H4 (cell line): ENCODE results near the gene B3GNT7. TPM values are rescaled to one million over a fixed set of nuclear protein-coding genes. Genes with fewer than 3 reads are reported as not detected.
"Not testable (repeated sequence)": the region's sequence is repeated elsewhere in the genome, so short reads cannot be mapped to it uniquely, and the experiment has no call there.

Source experiments
- DNase-seq: peaks from one replicate; pipeline ENCODE4 v3.0.0-alpha.2; 2015; ENCODE audit warnings: low spot score
- total RNA-seq: library from RNA; depleted of rRNA; stranded (reverse); fragments of >200 nt; shearing (Covaris generic); gene quantifications from 2 replicates; pipeline ENCODE4 v1.2.3, GENCODE V29; 2014; rRNA removed

Gene B3GNT7, protein sequence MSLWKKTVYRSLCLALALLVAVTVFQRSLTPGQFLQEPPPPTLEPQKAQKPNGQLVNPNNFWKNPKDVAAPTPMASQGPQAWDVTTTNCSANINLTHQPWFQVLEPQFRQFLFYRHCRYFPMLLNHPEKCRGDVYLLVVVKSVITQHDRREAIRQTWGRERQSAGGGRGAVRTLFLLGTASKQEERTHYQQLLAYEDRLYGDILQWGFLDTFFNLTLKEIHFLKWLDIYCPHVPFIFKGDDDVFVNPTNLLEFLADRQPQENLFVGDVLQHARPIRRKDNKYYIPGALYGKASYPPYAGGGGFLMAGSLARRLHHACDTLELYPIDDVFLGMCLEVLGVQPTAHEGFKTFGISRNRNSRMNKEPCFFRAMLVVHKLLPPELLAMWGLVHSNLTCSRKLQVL
- 0.06 TPM in 1 of 2 replicates, not detected in the other for total RNA-seq

DNA sequence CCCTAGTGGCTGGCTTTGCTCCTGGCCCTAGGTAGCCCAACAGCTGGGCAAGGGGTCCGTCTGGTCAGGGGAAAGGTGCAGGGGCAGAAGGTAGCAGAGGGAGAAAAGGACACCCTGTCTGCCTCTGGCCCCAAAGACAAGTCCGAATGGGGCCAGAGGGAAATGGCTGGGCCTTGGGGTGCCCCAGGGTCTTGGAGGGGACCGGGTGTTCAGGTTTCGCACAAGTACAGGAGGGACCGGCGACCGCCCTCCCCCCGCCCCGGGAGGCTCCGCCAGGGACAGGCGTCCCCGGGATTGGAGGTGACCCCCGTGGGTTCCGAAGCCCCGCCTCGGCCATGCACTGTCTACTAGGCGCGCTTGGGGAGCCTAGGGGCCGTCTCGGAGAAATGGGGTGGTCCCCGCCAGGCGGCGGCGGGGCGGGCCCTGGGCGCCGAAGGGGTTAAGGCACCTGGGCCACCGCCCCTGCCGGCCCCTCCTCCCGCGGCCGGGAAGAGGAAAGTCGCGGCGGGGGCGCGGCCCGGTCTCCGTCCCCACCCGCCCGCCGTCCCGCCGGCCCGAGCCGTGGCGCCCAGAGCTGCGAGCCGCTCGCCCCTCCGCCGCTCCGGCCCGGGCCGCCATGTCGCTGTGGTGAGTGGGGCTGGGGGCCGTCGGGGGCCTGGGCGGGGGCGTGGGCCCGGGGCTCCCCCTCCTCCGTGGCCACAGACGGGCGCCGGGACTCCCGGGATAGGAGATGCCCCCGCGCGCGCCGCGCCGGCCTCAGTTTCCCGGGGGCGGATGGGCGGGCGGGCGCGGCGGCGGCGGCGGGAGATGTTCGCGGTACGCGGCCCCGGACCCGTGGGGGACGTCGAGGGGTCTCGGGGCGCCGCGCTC, at the start of gene B3GNT7:
Gene B3GNT7 (plus strand): TSS at position 523 of the 870 bp plus-strand sequence. CDS start 94 bp downstream, at position 617.
- no peak for DNase-seq

DNA sequence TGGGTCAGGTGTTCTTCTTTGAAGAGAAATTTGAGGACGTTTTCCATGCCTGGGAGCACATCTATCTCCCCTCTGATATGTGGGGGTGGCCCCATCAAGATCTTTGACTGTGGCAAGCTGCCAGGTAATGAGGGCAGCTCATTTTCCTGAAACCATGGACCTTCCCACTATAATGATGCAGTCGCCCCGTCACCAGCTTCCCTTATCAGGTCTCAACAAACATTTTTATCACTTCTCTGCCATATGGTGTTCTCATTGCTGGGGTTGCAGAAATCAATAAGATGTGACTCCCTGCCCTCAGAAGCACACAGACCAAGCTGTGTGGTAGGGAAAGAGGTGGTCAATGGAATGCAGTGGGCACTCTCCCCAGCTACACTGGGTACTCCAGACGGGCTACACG, 48.4 kb upstream of the B3GNT7 start:
- no peak for DNase-seq

DNA sequence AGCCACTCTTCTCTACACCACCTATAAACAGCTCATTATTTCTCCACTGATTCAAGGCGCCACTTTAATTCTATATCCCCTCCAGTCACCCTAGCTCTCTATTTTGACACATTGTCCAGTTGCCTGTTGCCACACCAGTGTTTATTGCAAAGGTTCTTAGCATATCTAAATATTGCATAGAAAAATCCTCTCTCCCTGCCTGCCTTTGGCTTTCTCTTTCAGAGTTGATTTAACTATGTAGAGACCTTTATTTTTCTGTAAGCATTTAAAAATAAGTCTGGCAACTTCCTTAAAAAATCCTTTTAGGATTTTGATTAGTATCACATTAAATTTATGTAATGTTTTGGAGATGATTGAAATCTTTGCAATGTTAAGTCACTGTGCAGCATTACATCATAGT, 47.9 kb upstream of the B3GNT7 start:
- no peak for DNase-seq

DNA sequence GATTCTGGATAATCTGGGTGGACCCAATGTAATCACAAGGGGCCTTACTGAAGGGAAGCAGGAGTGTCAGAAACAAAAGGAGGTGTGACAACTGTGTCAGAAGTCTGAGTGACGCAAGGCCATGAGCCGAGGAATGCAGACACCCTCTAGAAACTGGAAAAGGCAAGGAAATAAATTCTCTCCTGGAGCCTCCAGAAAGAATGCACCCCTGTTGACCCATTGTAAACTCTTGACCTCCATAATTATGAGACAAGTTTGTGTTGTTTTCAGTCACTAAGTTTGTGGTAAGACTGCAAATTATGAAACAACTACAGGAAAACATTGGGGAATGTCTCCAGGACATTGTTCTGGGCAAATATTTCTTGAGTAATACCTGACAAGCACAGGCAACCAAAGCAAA, 47.3 kb upstream of the B3GNT7 start:
- DNase-seq, result no peak

DNA sequence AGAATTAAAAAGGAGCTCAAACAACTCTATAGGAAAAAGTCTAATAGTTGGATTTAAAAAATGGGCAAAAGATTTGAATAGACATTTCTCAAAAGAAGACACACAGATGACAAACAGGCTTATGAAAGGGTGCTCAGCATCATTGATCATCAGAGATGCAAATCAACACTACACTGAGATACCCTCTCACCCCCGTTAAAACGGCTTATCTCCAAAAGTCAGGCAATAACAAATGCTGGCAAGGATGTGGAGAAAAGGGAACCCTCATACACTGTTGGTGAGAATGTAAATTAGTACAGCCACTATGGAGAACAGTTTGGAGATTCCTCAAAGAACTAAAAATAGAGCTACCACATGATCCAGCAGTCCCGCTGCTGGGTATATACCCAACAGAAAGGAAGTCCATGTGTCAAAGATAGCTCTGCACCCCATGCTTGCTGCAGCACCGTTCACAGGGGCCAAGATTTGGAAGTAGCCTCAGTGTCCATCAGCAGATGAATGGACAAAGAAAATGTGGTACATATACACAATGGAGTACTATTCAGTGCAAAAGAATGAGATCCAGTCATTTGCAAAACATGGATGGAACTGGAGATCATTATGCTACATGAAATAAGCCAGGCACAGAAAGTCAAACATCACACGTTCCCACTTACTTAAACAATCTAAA, 46.7 kb upstream of the B3GNT7 start:
- DNase-seq, result no peak

DNA sequence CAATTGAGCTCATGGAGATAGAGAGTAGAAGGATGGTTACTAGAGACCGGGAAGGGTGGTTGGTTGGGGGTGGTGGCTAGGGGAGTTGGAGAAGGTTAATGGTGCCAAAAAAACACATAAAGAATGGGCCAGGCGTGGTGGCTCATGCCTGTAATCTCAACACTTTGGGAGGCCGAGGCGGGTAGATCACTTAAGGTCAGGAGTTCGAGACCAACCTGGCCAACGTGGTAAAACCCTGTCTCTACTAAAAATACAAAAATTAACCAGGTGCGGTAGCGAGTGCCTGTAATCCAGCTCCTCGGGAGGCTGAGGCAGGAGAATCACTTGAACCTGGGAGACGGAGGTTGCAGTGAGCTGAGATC, 46.2 kb upstream of the B3GNT7 start:
- DNase-seq, result not testable (repeated sequence)

DNA sequence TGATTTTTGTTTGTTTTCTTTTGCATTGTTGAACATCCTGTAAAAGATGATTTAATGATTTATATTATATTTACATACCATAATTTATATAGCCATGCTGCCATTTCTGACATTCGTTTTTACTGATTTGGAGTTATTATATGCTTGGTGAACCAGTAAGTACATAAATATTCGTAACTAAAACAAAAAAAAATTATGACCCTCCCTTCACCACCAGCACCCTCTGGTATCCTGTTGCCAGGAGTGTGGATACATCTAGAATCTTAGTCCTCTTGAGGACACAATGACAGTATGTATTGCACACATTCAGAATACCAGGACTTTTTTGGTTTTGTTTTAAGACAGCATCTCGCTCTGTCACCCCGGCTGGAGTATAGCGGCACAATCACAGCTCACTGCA, 43.9 kb upstream of the B3GNT7 start:
- DNase-seq, result no peak

DNA sequence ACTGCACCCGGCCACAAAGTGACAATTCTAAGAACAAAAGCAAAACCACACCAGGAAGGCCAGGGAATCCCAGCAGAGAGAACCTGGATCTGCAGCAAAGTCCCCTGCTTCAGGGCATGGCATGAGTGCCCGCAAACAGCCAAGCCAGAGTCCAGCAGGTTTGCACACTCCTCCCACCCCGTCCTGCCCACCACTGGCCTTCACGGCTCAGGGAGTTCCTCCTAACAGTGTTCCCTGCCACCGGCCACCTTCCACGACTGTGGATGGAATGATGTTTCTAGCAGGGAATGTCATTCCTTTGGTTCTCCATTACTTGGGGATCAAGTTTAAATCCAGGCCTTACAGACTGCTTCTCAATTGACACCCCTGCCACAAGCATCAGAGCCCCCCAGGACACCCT, 42.0 kb upstream of the B3GNT7 start:
- DNase-seq, result no peak

DNA sequence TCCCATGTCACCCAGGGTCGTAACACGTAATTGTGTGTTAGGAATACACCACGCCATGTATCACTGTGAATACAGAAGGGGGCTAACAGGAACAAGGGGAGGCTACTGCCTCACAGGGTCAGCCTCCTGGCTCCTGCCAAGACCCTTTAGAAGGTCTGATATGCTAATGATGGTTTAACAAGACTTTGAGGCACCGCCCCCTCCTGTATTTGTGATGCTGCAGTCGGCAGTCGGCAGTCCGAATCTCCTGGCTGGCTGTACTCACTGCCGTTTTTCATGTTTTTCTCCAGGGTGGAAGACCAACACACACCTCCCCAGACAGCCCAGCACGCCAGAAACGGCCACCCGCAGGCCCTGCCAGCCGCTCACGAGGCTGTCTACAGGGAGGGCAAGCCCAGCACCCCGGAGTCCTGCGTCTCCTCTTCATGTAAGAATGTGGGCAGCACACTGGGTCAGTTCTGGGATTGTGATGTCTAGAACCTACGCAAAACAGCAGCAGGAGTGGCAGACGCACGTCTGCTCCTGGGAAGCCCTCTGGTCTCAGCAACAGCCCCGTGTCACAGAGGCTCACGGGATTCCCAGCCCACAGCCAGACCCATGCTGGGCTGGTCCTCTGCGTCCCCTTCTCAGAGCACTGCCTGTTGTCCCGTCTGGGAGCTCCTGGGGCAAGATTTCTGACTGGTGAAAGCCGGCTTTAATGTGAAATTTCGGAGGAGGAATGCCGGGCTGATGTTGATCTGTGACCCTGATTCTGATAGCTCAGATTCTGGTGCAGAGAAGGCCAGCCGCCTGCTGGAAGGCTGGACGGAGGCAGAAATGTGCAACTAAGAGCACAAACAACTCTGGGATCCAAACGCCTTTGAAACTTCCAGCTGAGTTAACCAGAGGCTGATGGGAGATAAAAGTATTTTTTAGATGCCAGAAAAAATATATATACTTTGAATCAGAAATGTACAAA, 39.7 kb upstream of the B3GNT7 start:
- DNase-seq, result no peak

DNA sequence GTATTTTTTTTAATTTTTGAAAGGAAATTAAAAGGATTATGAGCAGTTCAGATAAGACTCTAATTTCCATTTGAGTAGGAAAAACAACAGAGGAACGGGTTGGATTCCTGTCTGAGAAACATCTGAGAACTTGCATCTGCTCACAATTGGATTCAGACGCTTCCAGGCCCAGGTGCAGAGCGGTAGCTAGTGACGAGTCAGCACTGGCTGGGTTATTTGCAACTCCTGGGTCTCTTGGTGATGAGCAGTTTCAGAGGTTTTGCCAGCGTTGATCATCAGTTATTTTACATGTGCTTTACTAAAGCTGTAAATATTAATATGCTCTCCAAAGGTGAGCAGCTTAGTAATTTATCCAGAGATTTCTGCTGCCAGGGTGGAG, 39.1 kb upstream of the B3GNT7 start:
- no peak for DNase-seq

DNA sequence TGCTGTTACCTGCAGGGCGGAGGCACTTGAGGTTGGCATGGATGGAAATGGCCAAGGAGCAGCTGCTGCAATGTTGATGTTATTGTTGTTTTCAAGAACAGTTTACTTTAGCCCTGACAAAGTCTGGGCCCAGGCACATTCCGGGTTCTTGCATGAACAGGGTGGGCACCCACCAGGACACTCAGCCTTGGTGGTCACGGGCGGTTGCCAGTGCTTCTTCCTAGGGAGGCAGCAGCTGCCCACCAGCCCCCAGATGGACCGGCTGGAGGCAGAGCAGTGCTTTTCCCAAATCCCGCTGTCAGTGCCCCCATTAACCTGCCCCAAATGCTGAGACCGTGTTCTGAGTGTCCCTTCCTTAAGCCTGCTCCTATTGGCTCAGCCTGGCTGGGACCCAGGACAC, 38.5 kb upstream of the B3GNT7 start:
- no peak for DNase-seq

DNA sequence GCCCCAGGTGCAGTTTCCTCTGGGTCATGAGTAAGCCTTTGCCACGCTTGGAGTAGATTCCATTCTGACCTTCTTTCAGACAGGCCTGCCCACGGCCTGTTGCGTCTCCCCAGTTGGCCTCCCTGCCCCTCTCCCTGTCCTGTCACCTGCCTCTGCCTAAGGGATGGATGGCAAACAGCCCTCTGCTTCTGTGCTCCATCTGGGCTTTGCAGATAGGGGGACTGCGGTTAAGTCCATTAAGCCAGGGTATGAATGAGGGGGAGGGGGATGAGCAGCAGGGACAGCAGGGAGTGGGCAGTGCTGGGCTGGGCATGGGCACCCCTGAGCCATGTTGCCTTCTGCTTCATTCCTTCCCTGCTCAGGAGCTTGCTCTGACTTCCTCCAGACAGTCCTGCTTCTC, 37.6 kb upstream of the B3GNT7 start:
- DNase-seq, result no peak

DNA sequence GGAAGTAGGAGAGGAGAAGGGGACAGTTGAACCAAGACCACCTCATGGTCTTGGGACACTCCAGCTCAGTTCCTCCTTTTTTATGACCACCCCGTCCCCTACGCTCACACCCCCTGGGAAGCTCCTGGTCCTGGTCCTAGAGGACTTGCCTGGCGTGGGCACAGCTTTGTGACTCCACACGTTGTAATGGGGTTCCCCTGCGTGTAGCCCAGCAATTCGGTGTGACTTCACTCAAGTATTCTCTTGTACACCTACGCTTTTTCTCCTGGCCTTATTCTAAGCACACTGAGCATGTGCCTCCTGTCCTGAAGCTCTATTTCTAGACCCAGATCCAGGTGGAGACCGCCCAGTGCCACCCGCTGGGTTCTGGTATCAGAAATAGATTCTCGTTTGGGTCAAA, 36.1 kb upstream of the B3GNT7 start:
- DNase-seq, result no peak

DNA sequence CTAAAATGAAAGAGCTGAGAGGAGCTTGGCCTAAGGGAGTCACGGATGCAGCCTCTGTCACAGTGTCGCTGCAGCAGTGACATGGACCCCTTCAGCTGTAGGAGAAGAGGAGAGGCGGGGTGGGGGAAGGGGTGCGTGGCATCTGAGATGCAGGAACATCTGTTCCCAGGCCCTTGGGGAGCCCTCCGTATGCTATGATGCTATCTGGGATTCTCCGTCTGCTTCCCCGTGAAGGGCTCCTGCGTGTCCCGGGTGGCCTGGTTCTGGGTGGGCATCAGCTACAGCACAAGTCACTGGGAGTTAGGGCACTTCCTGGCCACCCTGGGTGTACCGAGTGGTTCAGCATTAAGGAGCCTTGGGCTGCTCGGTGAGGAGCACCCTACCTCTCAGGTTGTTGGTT, 35.6 kb upstream of the B3GNT7 start:
- DNase-seq, result no peak

DNA sequence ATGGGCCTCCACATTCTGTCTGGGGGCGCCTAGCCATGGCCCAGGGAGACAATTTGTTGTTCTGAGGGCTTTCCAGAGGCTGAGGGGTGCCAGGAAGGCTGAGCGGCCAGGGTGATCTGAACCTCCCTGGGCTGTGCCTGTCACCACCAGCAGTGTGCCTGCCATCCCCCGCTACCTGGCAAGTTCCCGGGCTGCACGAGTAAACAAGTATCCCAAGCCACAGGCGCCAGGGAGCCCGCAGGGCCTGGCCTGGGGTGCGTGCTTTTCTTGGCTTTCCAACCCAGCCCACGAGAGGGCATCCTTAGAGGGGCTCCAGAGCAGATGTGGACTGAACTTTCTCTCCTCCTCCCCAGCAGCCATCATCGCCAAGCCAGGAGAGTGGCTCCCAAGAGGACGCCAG, 35.1 kb upstream of the B3GNT7 start:
- no peak for DNase-seq

DNA sequence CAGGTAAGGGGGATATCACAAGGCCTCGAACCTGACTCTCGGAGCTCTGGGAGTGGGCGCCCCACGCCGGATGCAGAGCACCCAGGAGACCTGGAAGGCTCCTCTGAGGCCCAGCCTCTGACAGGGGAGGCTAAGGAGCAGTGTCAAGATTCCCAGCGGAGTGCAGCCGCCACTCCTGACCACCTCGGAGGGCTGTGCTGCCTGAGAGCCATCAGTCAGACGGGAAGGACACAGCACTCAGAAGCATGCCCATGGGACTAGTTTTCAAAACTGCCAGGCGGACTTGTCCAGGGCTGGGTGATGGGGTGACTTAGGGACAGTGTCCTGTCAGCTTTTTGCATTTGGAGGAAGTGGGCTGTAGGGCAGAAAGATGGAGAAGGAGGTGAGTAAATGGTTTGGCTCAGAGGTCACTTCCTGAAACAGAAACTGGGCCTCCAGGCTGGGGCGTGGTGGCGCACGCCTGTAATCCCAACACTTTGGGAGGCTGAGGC, 34.6 kb upstream of the B3GNT7 start:
- DNase-seq, result no peak

DNA sequence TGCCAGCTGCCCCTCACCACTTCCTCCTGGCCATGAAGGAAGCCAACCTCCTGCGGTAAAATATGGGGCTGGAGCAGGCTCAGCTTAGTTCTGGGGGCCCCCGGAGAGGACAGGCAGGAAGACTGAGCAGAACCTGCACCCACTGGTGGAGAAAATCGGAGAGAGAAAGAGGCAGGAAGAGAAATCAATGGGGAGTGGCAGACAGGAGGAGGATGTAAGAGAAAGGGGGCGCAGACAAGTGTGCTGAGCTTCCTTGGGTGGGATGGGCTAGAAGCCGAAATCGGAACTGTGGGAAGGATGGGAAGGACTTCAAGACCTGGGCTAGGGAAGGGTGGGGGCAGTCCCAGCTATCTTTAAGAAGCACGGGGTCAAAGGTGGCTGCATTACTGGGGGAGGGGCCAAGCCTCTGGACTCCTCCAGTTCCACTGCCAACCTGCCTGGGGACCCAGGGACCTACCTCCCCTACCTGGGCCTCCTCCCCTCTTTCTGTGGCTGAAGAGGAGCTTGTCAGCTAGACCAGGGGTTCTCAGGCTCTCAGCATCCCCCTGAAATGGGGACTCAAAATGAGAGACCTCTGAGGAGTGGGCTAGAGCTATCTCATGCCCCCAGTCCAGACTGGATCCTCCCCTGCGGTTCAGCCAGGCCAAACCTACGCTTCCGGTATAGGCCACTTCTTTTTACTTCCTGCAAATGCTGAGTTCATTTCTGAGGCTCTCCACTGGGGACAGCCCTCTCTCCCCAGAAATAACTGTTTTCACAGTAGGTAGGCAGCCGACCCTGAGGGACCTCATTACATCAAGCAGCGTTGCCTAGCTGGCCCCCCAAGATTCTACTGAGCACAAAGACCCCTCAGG, 33.6 kb upstream of the B3GNT7 start:
- DNase-seq, result no peak

DNA sequence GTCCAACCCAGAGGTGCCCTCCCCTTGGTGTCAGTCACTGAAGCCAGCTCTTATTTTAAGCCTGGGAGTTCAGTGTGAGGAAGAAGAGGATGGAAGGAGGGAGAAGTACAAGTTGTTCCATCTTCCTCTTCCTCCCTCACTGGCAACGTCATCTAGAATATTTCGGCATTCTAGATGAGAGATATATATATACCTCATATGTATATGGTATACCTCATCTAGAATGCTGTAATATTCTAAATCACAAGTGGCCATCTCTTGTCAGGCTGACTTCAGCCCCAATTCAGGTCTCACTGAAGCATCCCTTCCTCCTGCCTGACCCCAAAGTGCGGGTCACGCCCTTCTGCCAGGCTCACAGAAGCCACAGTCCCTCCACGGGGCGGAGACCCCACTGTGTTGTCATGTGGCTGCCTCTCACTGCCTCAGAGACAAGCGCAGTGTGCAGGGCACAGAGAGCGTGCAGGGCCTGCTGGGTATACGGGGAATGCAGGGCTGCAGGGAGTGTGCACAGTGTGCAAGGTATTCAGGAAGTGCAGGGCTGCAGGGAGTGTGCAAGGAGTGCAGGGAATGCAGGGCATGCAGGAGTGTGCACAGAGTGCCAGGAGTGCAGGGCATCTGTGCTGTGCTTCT, 32.8 kb upstream of the B3GNT7 start:
- no peak for DNase-seq

DNA sequence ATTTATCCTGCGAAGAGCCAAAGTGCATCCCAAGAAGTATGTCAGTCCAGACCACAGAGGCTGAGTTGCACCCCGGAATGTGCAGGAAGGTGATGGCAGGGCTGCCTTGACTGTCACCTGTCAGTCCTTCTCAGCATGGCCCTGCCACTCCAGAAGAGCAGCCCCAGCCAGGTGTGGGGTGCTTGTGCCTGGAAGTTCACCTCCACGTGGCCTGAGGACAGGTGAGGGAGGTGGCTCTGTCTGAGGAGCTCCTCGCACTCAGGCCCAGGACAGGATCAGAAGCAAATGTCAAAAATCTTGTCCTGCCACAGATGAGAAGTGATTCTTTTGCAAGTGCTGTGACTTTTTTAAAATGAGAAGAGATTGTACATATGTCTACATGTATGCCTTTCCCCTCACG, 31.4 kb upstream of the B3GNT7 start:
- DNase-seq, result no peak
